Mesendoderm (in vitro differentiated cells): Measurements from ENCODE around the gene HNRNPUL1.

Experiments
- DNase-seq: peaks from one replicate; pipeline ENCODE4 v3.0.0; 2013
- H2AK5ac ChIP-seq: 2 replicates; pipeline ENCODE4 v1.6.1; 2013; ENCODE audit warnings: low read length, inconsistent platforms
- H2BK120ac ChIP-seq: 2 replicates; pipeline ENCODE4 v1.6.1; 2013; ENCODE audit warnings: low read depth, mild to moderate bottlenecking, low read length, moderate library complexity, mixed read lengths
- H2BK15ac ChIP-seq: replicated peaks from 2 replicates; pipeline ENCODE4 v1.6.1; 2013; ENCODE audit warnings: low read depth, mild to moderate bottlenecking, moderate library complexity
- H2BK5ac ChIP-seq: 2 replicates; pipeline ENCODE4 v1.6.1; 2013; ENCODE audit warnings: low read length, inconsistent platforms
- H3K18ac ChIP-seq: 2 replicates; pipeline ENCODE4 v1.6.1; 2013; ENCODE audit warnings: mild to moderate bottlenecking, low read length, mixed read lengths
- H3K23ac ChIP-seq: one replicate; pipeline ENCODE4 v1.6.1; 2013; ENCODE audit warnings: low read length
- H3K27ac ChIP-seq: 2 replicates; pipeline ENCODE4 v1.5.1; 2013; ENCODE audit warnings: low read depth, mild to moderate bottlenecking, inconsistent platforms, low read length, moderate library complexity
- H3K27me3 ChIP-seq: 2 replicates; pipeline ENCODE4 v1.6.1; 2013; ENCODE audit warnings: low read length, control low read depth, mild to moderate bottlenecking, inconsistent platforms; ENCODE audit not compliant: insufficient read depth, poor library complexity
- H3K36me3 ChIP-seq: 2 replicates; pipeline ENCODE4 v1.6.1; 2013; ENCODE audit warnings: low read length, inconsistent platforms; ENCODE audit not compliant: control insufficient read depth, insufficient read depth
- H3K4ac ChIP-seq: one replicate; pipeline ENCODE4 v1.6.1; 2013; ENCODE audit warnings: low read depth, mild to moderate bottlenecking, low read length, moderate library complexity
- H3K4me1 ChIP-seq: 2 replicates; pipeline ENCODE4 v1.6.1; 2013; ENCODE audit warnings: low read depth, low read length, inconsistent platforms; ENCODE audit not compliant: control insufficient read depth
- H3K4me2 ChIP-seq: 2 replicates; pipeline ENCODE4 v1.6.1; 2013; ENCODE audit warnings: low read length
- H3K4me3 ChIP-seq: 2 replicates; pipeline ENCODE4 v1.5.1; 2013; ENCODE audit warnings: mild to moderate bottlenecking, low read length
- H3K56ac ChIP-seq: one replicate; pipeline ENCODE4 v1.6.1; 2013; ENCODE audit warnings: low read length
- H3K79me1 ChIP-seq: 2 replicates; pipeline ENCODE4 v1.6.1; 2013; ENCODE audit warnings: low read length, inconsistent platforms
- H3K79me2 ChIP-seq: 2 replicates; pipeline ENCODE4 v1.6.1; 2013; ENCODE audit warnings: mild to moderate bottlenecking, low read length; ENCODE audit not compliant: control insufficient read depth, insufficient read depth
- H3K9ac ChIP-seq: 2 replicates; pipeline ENCODE4 v1.6.1; 2013; ENCODE audit warnings: low read length, inconsistent platforms
- H4K5ac ChIP-seq: one replicate; pipeline ENCODE4 v1.6.1; 2013; ENCODE audit warnings: low read length
- H4K8ac ChIP-seq: one replicate; pipeline ENCODE4 v1.6.1; 2013; ENCODE audit warnings: low read depth, mild to moderate bottlenecking, control low read depth, low read length, moderate library complexity
- WGBS: extraction: QIAGEN DNeasy Blood & Tissue Kit; methylation state at CpG from one replicate; pipeline ENCODE4 v1.1.7; 2013; ENCODE audit warnings: low lambda C conversion rate, missing lambda C conversion rate; ENCODE audit not compliant: insufficient coverage; ENCODE audit errors: extremely low coverage; 5-methylcytosine and 5-hydroxymethylcytosine counted together

Gene HNRNPUL1

GRCh38 chr19:41299046-41299754 lies 35.0 kb downstream of the HNRNPUL1 start:
- no peak overlapping the region for H2BK15ac ChIP-seq
- H3K4ac ChIP-seq = no peak overlapping the region
- no peak overlapping the region for H3K23ac ChIP-seq
- peaks cover 15% of the 10 kb centered on the region for H3K79me1 ChIP-seq
- no peak overlapping the region for H4K8ac ChIP-seq
- no CpG with 5 or more reads among the region's 10 CpGs for WGBS
- H2BK5ac ChIP-seq = no peak overlapping the region
- no peak overlapping the region for H2BK120ac ChIP-seq
- no peak overlapping the region for H2AK5ac ChIP-seq
- no peak for DNase-seq
- H3K27me3 ChIP-seq = no peaks in the 10 kb centered on the region
- H3K27ac ChIP-seq = no peak overlapping the region
- H3K9ac ChIP-seq = no peak overlapping the region
- H3K36me3 ChIP-seq = peaks cover 65% of the 10 kb centered on the region
- H3K4me2 ChIP-seq = no peak overlapping the region
- H3K18ac ChIP-seq = no peak overlapping the region
- no peak overlapping the region for H3K56ac ChIP-seq
- H3K4me1 ChIP-seq = no peaks in the 10 kb centered on the region
- H4K5ac ChIP-seq = no peak overlapping the region
- H3K79me2 ChIP-seq = no peaks in the 10 kb centered on the region
- H3K4me3 ChIP-seq = no peak overlapping the region

GRCh38 chr19:41299755-41300089 lies 35.5 kb downstream of the HNRNPUL1 start:
- H3K4me3 ChIP-seq = no peak overlapping the region
- H3K36me3 ChIP-seq = peaks cover 66% of the 10 kb centered on the region
- H3K79me1 ChIP-seq = peaks cover 14% of the 10 kb centered on the region
- WGBS = no CpG with 5 or more reads among the region's 4 CpGs
- no peak overlapping the region for H4K8ac ChIP-seq
- no peak for DNase-seq
- H2BK5ac ChIP-seq = no peak overlapping the region
- no peaks in the 10 kb centered on the region for H3K27me3 ChIP-seq
- no peaks in the 10 kb centered on the region for H3K4me1 ChIP-seq
- no peaks in the 10 kb centered on the region for H3K79me2 ChIP-seq
- no peak overlapping the region for H3K18ac ChIP-seq
- H2BK120ac ChIP-seq = no peak overlapping the region
- no peak overlapping the region for H3K4ac ChIP-seq
- no peak overlapping the region for H3K56ac ChIP-seq
- H4K5ac ChIP-seq = no peak overlapping the region
- no peak overlapping the region for H3K27ac ChIP-seq
- no peak overlapping the region for H3K9ac ChIP-seq
- H3K23ac ChIP-seq = no peak overlapping the region
- H2AK5ac ChIP-seq = no peak overlapping the region
- H2BK15ac ChIP-seq = no peak overlapping the region
- no peak overlapping the region for H3K4me2 ChIP-seq

GRCh38 chr19:41300555-41300954 lies 36.4 kb downstream of the HNRNPUL1 start:
- Histone ChIP-seq H3K56ac (no peak overlapping the region), H4K8ac (no peak overlapping the region), H2BK120ac (no peak overlapping the region), H3K4me2 (no peak overlapping the region), H3K18ac (no peak overlapping the region), H3K79me1 (peaks cover 14% of the 10 kb centered on the region), H3K79me2 (no peaks in the 10 kb centered on the region), H3K23ac (no peak overlapping the region), H2AK5ac (no peak overlapping the region), H3K4me3 (no peak overlapping the region), H2BK15ac (no peak overlapping the region), H3K9ac (no peak overlapping the region), H2BK5ac (no peak overlapping the region), H3K4ac (no peak overlapping the region), H3K4me1 (no peaks in the 10 kb centered on the region), H4K5ac (no peak overlapping the region), H3K27me3 (no peaks in the 10 kb centered on the region), H3K27ac (no peak overlapping the region), H3K36me3 (peaks cover 63% of the 10 kb centered on the region)
- no CpG with 5 or more reads among the region's 6 CpGs for WGBS
- DNase-seq = no peak

GRCh38 chr19:41302624-41303351 lies 38.6 kb downstream of the HNRNPUL1 start:
- Histone ChIP-seq H3K79me2 (no peaks in the 10 kb centered on the region), H2AK5ac (no peak overlapping the region), H3K4me1 (no peaks in the 10 kb centered on the region), H2BK15ac (no peak overlapping the region), H3K4ac (no peak overlapping the region), H3K79me1 (peaks cover 4% of the 10 kb centered on the region), H2BK120ac (no peak overlapping the region), H3K36me3 (peaks cover 49% of the 10 kb centered on the region), H2BK5ac (no peak overlapping the region), H4K5ac (no peak overlapping the region), H3K23ac (no peak overlapping the region), H3K4me2 (no peak overlapping the region), H3K27ac (no peak overlapping the region), H3K27me3 (no peaks in the 10 kb centered on the region), H3K18ac (no peak overlapping the region), H3K9ac (no peak overlapping the region), H3K4me3 (no peak overlapping the region), H4K8ac (no peak overlapping the region), H3K56ac (no peak overlapping the region)
- WGBS = no CpG with 5 or more reads among the region's 21 CpGs
- DNase-seq = no peak

GRCh38 chr19:41303954-41304353 lies 39.8 kb downstream of the HNRNPUL1 start:
- H3K56ac ChIP-seq = no peak overlapping the region
- no CpG with 5 or more reads among the region's 14 CpGs for WGBS
- no peak overlapping the region for H3K4me2 ChIP-seq
- no peak overlapping the region for H3K9ac ChIP-seq
- H3K79me1 ChIP-seq = peaks cover 2% of the 10 kb centered on the region
- no peak overlapping the region for H3K27ac ChIP-seq
- H3K18ac ChIP-seq = no peak overlapping the region
- no peak overlapping the region for H2BK15ac ChIP-seq
- no peak overlapping the region for H4K5ac ChIP-seq
- H3K4me3 ChIP-seq = no peak overlapping the region
- no peaks in the 10 kb centered on the region for H3K27me3 ChIP-seq
- H2BK5ac ChIP-seq = no peak overlapping the region
- H3K23ac ChIP-seq = no peak overlapping the region
- no peak overlapping the region for H2AK5ac ChIP-seq
- no peaks in the 10 kb centered on the region for H3K4me1 ChIP-seq
- H2BK120ac ChIP-seq = no peak overlapping the region
- no peak overlapping the region for H3K4ac ChIP-seq
- H3K36me3 ChIP-seq = peaks cover 41% of the 10 kb centered on the region
- no peaks in the 10 kb centered on the region for H3K79me2 ChIP-seq
- DNase-seq = no peak
- no peak overlapping the region for H4K8ac ChIP-seq
